ENCODE results near the gene RHBDL2.

- no peak for TF ChIP-seq CTCF (IDR thresholded peaks at IDR 0.05)
- no peak for TF ChIP-seq POLR2A (IDR thresholded peaks at IDR 0.05)
These were observed 9.1 kb downstream of the RHBDL2 start for GRCh38 chr1:38932571-38932970.
